Measurements from ENCODE around the gene CHRNB1. TPM values are rescaled to one million over a fixed set of nuclear protein-coding genes. Genes with fewer than 3 reads are reported as not detected.

Gene CHRNB1
- total and polyA plus RNA-seq, 11 donors: 8.2 to 27.3 (median 11.2) TPM

- 74 to 81% (median 78%) methylated on average over 8 of the region's 8 CpGs for WGBS, 4 donors
- DNase-seq: peak in 1 of 5 donors; percentile 3
- Histone ChIP-seq H3K27me3 (no peaks in the 10 kb centered on the region), H3K9me3 (no peaks in the 10 kb centered on the region), H3K4me3 (no peak overlapping the region), H3K4me1 (peaks cover 12 to 79% (median 48%) of the 10 kb centered on the region in 12 donors), H3K36me3 (peaks cover 0 to 29% (median 5%) of the 10 kb centered on the region in 9 donors), H3K27ac (no peak overlapping the region)
- no peak for TF ChIP-seq POLR2A (IDR thresholded peaks at IDR 0.05)
- no peak for ATAC-seq
- intact Hi-C loops (cut with DNase I): no loop called here
Observed at GRCh38 chr17:7490144-7490543, 45.3 kb downstream of the CHRNB1 start.

DNA sequence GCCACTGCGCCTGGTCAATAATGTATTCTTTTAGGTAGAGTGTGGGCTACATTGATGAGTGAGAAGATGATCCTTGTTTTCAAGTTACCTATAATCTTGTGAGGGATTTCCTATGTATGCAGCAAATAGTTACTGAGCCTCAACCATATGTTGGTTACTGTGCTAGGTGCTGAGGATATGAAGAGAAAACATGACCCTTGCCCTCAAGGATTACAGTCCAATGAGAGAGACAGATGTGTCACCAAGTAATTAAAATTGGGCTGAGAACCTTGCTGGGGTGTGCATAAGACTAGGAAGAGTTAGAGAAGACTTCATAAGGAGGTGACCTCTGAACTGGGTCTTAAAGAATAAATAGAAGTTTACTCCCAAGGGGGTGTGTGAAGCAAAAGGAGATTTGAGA, 46.7 kb downstream of the CHRNB1 start:
- Histone ChIP-seq H3K36me3 (peaks cover 0 to 43% (median 11%) of the 10 kb centered on the region in 9 donors), H3K4me1 (peaks cover 11 to 74% (median 42%) of the 10 kb centered on the region in 12 donors), H3K4me3 (no peak overlapping the region), H3K9me3 (no peaks in the 10 kb centered on the region), H3K27ac (no peak overlapping the region), H3K27me3 (no peaks in the 10 kb centered on the region)
- 94 to 100% (median 97%) methylated on average over 1 of the region's 1 CpG for WGBS, 4 donors
- intact Hi-C loops (cut with DNase I): no loop called here
- ATAC-seq (no peak), DNase-seq (no peak)
- TF ChIP-seq, protein P1, sequence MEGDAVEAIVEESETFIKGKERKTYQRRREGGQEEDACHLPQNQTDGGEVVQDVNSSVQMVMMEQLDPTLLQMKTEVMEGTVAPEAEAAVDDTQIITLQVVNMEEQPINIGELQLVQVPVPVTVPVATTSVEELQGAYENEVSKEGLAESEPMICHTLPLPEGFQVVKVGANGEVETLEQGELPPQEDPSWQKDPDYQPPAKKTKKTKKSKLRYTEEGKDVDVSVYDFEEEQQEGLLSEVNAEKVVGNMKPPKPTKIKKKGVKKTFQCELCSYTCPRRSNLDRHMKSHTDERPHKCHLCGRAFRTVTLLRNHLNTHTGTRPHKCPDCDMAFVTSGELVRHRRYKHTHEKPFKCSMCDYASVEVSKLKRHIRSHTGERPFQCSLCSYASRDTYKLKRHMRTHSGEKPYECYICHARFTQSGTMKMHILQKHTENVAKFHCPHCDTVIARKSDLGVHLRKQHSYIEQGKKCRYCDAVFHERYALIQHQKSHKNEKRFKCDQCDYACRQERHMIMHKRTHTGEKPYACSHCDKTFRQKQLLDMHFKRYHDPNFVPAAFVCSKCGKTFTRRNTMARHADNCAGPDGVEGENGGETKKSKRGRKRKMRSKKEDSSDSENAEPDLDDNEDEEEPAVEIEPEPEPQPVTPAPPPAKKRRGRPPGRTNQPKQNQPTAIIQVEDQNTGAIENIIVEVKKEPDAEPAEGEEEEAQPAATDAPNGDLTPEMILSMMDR (IDR thresholded peaks at IDR 0.05): no peak
- TF ChIP-seq POLR2A (IDR thresholded peaks at IDR 0.05): no peak

- peaks cover 4 to 67% (median 35%) of the 10 kb centered on the region in 9 donors for H3K36me3 ChIP-seq
- intact Hi-C loops (cut with DNase I): no loop called here
- DNase-seq (no peak), ATAC-seq (no peak)
- TF ChIP-seq, protein P1 (IDR thresholded peaks at IDR 0.05): no peak
- TF ChIP-seq POLR2A (IDR thresholded peaks at IDR 0.05): no peak
- H3K27ac ChIP-seq: no peak overlapping the region
- no peaks in the 10 kb centered on the region for H3K9me3 ChIP-seq
- H3K4me1 ChIP-seq: peaks cover 0 to 69% (median 29%) of the 10 kb centered on the region in 12 donors
- no peaks in the 10 kb centered on the region for H3K27me3 ChIP-seq
- 95 to 97% (median 96%) methylated on average over 3 of the region's 3 CpGs for WGBS, 4 donors
- no peak overlapping the region for H3K4me3 ChIP-seq
Observed at GRCh38 chr17:7493941-7494340, 49.1 kb downstream of the CHRNB1 start.

DNA sequence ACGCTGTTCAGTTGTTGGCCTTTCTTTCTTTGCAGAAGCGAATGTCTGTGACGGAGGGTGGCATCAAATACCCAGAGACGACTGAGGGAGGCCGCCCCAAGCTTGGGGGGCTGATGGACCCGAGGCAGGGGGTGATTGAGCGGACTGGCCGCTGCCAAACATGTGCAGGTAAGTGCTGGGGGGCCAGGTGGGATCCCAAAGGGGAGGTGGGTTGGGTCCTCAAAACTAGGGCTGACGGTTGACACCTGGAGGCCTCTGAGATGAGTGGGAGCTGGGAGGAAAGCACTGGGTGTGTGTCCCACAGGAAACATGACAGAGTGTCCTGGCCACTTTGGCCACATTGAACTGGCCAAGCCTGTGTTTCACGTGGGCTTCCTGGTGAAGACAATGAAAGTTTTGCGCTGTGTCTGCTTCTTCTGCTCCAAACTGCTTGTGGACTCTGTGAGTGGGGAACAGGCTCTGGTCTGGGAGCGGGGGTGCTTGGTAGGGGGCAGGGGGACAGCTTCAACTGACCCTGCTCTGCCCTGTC, 51.1 kb downstream of the CHRNB1 start:
- Histone ChIP-seq H3K27me3 (no peaks in the 10 kb centered on the region), H3K27ac (peak overlapping the region; percentile 36 to 93 (median 73)), H3K9me3 (no peaks in the 10 kb centered on the region), H3K4me1 (peaks cover 0 to 52% (median 17%) of the 10 kb centered on the region in 12 donors), H3K36me3 (peaks cover 6 to 74% (median 51%) of the 10 kb centered on the region in 9 donors), H3K4me3 (peak overlapping the region in 1 of 12 donors; percentile 26)
- no peak for DNase-seq
- intact Hi-C loops (cut with DNase I): no loop called here
- WGBS, 4 donors: 80 to 86% (median 83%) methylated on average over 11 to 12 of the region's 12 CpGs
- peak; percentile 23 to 68 (median 32) for ATAC-seq
- TF ChIP-seq POLR2A (IDR thresholded peaks at IDR 0.05): no peak
- TF ChIP-seq, protein P1 (IDR thresholded peaks at IDR 0.05): no peak

Measured in heart left ventricle (tissue), 16 donors.